ENCODE results near the gene CORIN.

Gene CORIN

DNA sequence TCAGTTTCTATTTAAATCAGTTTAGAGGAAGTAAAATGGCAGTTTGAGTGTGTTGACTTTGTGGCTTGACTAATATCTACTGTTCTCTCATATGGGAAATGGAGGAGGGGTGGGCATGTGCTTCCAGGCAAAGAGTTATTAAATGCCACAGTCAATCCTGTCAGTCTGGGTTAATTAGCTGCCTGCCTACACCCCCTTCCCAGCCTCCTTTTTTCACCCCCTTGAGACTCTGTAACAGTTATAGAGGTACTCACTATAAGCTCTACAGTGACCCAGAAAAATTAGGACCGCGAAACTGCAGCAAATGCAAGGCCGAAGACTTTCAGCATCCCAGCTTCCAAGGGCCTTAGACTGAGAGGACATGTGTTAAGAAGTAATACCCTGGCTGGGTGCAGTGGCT lies 165.2 kb downstream of the CORIN start:
- DNase-seq, result no peak

DNA sequence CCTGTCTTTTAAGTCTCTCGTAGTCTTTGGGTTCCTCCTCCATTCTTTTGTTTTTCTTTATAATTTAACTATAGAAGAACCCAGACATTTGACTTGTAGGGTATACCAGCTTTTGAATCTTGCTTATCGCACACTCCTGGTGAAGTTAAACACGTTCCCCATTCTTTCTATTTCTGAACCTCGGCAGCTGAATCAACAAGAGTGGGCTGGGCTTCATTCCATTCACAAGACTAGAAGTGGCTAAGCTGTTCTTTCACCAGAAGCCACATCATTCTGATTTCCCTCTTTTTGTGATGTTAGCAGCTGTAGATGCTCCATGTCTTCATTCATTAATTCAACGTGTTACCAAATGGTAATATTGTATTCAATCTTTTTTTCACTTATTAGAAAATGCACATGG lies 167.9 kb downstream of the CORIN start:
- no peak for DNase-seq

DNA sequence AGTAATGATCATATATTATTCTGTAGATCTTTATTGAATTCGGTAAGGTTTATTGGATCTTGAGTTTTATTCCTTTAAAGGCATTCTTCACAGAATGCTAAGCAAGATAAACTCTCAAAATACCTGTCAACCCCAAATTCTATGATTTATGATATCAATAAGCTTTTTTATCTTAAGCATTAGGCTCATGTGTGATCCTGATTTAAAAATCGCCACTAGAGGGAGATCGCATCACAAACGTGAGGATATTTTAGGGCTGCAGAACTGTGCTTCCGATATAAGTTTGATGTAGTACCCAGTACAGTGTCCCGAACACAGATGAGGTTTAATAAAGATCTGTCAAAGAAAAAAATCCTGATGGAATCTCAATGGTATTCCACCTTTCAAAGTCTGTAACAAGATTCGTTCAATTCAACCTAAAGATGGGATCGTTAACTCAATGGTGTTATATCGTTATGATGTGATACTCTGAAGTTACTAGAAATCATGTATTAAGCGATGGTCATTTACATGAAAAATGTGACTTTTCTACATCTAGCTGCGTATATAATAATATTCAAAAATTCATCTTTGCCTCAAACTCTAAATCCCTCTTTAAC lies 169.0 kb downstream of the CORIN start:
- DNase-seq, result no peak

DNA sequence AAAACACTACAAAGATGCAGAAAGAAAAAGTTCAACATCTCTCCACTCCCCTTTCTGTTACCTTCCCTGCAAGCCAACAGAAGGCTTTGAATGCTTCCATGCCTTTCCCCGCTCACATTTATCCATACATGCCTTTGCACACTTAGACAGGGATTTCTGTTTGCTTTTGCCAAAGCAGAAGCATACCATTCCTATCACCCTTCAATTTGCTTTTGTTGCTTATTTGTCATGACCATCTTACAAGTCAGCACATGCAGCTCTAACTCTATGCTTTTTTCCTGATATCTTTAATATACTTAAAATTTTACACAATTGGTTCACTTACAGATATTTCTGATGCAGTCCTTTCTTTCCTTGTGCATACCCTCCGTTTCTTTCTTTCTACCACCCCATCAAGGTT lies 169.6 kb downstream of the CORIN start:
- DNase-seq, result no peak

DNA sequence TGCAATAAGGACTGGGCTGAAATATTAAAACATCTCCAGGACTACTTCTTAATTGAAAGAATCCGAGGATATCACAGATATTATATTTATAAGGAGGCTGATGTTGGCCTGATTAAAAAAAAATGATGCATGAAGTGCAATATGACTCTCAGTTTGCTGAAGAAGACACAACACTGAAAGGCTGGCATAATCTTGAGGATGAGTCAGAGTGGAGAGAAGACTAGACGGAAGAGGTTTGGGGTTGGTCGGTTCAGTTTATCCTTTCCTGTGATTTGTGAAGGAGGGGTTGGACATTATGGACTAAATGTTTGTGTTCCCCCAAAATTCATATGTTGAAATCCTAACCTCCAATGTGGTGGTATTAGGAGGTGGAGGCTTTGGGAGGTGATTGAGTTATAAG lies 170.3 kb downstream of the CORIN start:
- DNase-seq, result no peak

DNA sequence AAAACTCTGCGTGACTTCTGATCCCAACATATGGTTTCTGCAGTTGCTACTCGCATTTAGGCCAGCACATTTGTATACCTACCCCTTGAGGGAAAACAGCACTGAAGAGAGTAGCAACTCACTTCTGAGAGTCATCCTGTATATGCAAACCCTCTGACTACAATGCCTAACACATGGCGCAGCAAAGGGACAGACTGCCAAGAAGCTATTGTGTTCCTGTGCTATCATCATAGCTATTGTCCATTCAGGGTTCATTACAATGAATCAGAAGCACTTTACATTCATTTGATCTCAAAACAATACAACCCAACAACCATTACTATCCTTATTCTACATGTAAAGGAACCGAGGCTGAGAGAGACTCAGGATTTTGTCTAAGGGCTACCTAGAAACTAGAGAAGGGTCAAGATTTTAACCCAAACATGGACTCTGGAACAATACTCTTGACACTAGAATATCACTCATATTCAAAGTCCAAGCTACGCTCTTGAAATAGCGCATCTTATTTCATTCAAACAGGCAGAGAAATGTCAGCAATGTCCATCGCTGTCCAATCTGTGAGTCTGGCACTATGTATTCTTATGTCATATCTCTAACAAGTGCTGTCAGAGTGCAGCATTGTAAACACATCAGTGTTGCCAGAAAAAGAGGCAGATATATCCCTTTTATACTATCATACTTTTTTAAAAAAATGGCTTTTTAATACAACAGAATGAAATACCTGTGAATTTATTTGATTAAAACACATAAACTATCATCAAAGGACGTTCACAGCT lies 173.6 kb downstream of the CORIN start:
- no peak for DNase-seq

DNA sequence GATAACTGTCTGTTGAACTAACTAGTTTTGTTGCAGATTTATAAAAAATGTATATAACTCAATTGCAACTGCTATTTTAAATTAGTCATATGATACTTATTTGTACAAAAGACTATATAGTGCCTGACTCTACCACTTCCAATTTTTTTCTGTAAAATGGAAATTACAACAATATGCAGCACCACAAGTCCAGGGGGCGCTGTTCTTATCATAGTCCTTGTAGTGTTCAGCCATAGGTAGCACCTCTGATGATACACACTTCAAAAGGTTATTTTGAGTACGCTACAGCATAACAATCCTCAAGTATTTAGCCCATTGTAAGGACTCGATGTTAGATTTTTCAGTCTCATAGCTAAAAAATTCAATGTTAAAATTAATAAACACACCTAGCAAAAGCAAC lies 174.9 kb downstream of the CORIN start:
- no peak for DNase-seq

DNA sequence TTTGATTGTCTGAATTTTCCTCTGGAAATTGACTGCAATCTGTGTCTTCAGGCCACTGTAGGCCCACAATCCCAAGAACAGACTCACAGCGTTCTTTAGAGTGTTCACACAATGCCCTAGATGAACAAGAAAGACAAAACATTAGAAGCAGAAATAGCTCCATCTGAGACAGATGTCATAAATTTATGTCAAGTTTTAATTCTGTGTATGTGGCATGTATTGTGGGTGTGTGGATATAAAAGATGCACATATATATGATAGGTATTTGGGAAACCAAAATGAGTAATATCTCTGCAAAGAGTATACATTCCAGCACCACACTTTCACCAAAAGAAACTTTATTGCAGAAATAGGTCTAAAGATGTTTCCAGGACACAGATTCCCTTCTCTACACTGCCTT lies 176.1 kb downstream of the CORIN start:
- no peak for DNase-seq

DNA sequence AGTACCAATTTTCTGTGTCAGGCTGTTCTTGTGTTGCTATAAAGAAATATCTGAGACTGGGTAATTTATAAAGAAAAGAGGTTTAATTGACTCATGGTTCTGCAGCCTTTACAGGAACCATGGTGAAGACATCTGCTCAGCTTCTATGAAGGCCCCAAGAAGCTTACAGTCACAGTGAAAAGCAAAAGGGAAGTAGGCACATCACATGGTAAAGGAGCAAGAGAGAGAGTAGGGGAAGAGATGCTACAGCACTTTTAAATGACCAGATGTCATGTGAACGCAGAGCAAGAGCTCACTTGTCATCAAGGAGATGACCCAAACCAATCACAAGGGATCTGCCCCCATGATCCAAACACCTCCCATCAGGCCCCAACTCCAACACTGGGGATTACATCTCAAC lies 178.5 kb downstream of the CORIN start:
- DNase-seq, result no peak

DNA sequence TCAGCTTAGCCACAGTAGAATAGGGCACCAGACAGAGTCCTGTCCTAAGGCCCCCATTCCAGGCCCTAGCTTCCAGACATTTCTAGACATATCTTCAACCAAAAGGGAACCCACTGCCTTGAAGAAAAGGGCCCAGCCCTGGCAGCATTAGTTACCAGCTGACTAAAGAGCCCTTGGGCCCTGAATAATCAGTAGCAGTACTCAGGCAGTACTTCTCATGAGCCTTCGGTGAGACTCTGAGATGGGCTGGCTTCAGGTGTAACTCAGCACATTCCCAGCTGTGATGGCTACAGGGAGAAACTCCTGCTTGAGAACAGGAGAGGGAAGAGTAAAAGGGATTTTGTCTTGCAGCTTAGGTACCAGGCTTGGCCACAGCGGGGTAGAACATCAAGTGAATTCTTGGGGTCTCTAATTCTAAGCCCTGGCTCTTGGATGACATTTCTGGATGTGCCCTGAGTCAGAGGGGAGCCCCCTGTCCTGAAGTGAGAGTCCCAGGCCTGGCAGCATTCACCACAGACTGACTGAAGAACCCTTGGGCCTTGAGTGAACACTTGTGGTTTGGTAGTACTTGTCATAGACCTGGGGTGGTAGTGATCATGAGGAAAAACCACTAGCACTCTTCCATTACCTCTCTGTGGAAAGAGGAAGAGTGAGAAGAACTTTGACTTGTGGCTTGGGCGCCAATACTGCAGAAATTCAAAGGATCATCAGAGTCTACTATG lies 182.7 kb downstream of the CORIN start:
- no peak for DNase-seq

DNA sequence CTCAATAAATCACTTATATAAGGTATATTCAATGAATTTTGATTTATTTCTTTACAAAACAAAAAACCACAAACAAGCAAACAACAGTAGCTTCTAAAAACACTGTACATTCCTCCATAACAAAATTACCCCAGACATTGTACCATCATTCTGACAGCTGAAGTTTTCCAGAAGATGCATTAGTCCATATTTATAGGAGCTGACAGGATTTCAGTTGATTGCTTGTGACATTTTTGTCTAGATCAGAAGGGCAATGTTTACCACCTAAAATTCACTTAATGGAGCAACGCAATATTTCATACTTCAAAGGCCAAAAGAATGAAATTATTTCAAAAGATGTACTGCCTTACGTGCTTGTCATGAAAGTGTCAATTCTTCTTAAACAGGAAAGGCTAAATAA lies 185.8 kb downstream of the CORIN start:
- DNase-seq, result no peak

DNA sequence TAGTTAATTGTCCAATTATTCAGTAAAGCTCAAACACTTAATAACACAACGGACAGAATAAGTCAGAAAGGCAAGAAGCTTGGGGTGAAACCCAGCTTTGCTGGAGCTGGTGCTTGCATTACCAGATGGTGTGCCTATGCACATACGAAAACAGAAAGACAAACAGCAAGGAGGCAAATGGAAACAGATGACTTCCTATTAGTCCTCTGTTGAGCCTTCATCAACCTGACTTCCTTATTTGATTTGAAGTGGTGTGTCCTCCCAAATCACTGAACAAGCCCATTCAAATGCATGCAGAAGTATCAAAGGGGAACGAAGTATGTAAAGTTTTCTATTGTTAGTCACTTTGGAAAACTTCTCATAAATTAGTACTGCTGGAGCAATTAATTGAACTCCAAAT lies 186.6 kb downstream of the CORIN start:
- no peak for DNase-seq

DNA sequence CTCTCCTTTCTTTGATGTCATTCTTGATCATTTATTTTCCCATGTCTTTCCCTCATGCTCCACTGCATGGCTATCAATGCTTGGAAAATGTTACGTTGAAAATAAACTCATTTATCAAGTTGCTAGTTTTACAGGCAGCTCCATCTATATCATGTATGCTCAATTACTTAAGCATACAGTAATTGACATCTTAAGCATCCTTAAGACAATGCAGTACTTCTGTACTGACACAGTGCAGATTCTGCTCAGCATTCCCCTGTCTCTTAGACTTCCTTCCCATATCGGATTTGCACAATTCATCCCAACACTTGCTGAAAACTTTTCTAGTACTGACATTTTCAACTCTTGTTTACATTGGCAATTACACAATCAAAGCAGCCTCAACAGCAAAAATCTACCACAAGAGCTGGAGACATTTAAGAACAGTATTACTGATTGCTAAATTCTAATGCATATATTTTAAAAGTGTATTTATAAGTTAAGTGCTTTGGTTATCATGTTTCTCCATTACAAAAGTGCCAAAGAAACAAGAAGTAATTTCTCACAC lies 187.2 kb downstream of the CORIN start:
- no peak for DNase-seq

DNA sequence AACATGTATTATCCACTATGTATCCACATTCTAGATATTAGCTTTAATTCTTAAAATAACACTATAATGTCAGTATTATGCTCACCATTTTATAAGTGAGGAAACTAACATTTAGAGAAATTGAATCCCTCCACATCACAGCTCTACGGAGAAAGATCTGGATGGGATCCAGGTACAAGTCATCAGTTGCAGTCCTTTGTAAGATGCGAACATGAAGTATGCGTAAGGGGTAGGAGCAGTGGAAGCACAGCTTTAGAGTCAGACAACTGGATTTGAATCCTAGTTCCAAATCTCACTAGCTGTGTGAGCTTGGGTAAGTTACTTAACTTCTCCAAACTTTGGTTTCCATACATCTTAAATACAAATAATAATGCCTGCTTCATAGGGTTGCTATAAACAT lies 190.3 kb downstream of the CORIN start:
- no peak for DNase-seq

DNA sequence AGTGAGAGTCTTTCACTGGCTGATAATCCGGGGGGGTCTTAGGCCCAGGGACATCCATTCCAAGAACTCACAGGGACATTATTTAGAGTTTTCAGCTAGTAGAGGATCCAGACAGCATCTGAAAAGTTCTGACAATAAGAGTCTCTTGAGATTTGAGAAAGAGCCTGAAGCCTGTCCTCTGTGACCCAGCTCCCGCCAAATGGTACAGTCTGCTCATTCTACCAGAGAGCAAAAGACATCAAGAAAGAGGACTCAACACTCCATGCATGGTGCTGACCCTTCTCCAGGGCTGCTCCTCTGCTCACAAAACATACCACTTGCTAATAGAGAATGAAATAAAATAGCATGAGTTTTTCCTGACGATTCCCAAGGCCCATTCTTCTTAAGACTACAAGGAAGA lies 190.8 kb downstream of the CORIN start:
- DNase-seq, result no peak

DNA sequence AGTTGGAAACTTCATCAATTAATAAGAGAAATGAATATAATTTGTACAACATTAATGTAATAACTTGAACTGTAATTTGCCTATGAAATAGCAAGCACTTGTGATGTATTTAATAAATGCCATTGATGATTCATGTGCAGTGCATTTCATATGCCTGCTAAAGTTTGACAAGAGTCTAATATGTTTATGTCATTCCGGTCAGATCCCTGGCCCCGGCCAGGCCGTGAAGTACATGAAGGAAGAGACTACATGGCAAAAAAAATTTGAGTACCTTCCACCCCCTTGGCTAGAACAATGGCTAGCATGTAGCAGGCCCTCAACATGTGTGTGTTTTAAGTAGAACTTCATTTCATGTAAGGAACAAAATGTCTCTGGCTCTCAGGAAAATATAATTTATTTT lies 191.5 kb downstream of the CORIN start:
- DNase-seq, result no peak

DNA sequence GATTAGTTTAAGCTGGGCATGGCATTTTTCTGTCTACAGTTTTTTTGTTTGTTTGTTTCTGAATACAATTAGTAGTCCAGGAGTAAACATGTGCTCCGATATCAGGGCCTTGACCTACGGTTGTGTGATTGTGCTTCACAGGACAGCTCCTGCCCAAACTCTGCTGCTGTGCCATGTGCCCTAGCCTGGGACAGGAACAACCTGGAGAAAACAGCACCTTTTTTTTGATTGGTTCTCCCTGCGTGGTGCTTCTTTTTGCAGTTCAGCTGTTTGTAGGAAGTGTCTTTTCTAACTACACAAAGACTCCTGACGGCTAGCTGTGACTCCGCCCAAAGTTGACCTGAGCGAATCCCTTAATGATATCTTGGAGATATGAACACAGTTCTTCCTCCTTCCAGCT lies 194.0 kb downstream of the CORIN start:
- no peak for DNase-seq

DNA sequence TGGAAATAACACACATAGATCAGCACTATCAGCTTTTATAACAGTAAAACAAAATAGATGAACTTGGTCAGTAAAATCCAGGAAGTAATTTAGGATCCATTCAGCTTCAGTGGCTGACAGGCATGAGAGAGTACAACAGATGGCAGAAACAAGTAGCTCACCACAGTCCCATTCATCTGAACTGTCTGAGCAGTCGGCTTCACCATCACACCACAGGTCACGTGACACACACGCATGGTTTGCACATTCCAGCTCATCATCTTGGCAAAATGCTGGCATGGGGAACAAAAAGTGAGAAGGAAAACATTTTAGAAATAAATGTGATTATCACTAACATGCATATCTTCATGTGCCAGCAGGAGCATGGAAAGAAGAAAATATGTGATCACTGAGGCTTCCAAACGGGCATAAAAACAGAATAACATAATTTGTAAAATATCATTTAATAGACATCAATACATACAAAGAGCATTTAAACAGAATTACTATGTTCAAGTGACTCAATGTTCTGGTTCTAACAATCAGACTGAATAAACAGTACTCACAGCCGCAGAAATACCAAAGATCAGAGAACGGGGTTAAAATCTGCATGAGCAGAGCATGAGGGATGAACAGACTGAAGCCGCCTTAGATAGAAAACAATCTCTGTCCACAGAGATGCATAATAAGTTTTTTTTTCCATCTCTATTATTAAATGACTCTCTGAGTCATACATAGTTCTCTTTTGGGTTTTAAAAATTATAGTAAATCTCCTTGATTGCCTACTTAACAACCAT lies 194.7 kb downstream of the CORIN start:
- DNase-seq, result no peak

DNA sequence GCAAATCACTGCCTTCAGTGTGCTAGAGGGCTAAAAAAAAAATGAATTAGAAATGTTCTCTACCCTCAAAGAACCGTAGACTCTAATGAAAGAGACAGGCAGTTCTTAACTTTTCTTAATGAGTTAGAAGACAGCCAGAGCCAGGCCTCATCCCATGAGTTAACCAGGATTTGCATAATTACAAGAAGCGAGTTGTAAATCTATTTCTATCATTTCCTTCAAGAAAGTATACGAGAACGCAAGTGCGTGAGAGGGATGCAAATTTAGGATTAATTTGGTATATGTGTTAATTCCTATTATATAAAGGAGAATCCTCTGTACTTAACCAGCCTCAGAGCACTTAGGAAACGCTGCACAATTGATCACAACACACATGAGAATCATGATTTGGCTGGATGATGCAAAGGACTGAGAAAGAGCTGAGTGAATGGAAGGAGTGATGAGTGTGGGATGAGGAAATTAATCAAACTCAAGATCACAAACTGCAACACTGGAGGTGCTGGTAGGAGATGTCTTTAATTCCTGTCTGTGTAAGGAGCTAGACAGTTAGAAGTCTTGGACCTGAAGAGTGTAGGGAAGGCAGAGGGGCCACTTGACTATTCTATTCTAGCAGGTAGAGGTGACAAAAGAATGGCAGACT lies 195.6 kb downstream of the CORIN start:
- no peak for DNase-seq

DNA sequence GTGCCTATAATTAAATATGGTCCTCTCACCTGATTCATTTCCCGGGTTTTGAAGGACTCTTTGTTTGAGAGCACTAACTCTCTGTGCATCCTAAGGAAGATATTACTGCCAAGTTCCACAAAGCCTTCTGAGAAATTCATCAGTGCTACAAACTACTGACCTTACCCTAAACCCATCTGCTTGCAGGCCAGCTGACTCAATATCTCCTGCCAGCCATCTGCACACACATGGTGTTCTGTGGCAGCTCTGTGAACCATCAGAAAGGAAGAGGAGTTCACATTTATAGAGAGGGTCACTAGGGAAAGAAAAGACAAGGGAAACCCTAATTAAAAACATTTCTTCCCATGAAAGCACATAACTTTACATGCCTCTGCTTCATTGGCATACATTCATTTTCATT lies 196.1 kb downstream of the CORIN start:
- DNase-seq, result no peak

DNA sequence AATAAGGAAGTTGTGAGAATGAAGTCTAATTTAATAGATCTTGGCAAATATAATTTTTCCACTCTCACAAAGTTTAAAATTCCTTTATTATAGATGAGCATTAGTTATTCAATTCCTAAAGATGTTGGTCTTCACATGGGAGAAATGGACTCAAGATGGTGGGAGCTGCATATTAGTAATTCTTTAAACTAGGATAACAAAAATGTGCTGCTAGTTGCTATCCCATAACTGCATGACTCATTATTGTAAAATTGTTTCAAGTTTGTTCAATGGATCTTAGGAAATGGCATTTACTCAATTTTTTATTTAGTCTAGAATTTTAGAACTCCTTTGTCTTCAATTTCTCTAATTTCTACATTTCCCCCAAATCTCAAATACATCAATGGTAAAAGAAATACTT lies 197.0 kb downstream of the CORIN start:
- no peak for DNase-seq

DNA sequence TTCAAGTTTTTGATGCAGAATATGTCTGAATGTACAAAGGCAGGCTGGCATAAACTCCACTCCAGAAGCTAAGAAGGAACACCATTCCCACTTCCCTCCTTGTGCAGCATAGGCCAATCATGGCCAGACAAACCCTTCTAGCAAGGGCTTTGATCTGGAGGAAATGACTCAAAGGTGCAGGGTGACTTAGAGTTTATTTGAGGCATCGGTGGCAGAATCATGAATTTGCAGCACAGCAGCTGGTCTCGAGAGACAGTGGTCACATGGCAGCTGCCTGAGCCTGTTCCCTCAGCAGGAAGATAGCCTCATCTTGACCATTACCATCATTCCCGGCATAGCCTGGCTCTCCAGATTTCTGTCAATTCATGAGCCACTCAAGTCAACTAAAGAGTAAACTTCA lies 198.3 kb downstream of the CORIN start:
- no peak for DNase-seq

DNA sequence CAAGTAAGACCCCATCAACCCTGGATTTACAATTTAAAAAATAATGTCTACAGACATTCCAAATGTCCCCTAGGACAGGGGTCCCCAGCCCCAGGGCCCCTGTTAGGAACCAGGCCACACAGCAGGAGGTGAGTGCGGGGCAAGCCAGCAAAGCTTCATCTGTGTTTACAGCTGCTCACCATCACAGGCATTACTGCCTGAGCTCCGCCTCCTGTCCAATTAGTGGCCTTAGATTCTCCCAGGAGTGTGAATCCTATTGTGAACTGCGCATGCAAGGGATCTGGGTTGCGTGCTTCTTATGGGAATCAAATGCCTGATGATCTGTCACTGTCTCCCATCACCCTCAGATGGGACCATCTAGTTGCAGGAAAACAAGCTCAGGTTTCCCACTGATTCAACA lies 206.7 kb downstream of the CORIN start:
- DNase-seq, result no peak

Data from left hindlimb (tissue), 1 donor.